Esophagus mucosa (tissue), 1 donor: ENCODE data around the gene HLA-DRB1. TPM values are rescaled to one million over a fixed set of nuclear protein-coding genes. Genes with fewer than 3 reads are reported as not detected.
"Not testable (repeated sequence)": the region's sequence is repeated elsewhere in the genome, so short reads cannot be mapped to it uniquely, and the experiment has no call there.

ENCODE experiments used
- ATAC-seq: fragments of 200-7000 bp; cut with Tn5 transposase; one replicate; pipeline ENCODE4 v1.9.1; 2020
- total RNA-seq: library from RNA; stranded (reverse); gene quantifications from one replicate; pipeline ENCODE4 v1.2.4, GENCODE V29; 2023
- donor health status: DM: yes; HTN: yes; CAD: no.

HLA-DRB1 gene
- total RNA-seq, 1 donor from 2014 or later: 17.3 TPM

GRCh38 chr6:32554116-32554965 is 35.3 kb downstream of the HLA-DRB1 start:
- ATAC-seq: no peak

- ATAC-seq: no peak
These were observed 36.5 kb downstream of the HLA-DRB1 start for GRCh38 chr6:32553037-32553742.

- ATAC-seq: no peak
These were observed 38.2 kb downstream of the HLA-DRB1 start for GRCh38 chr6:32551410-32551809.

- ATAC-seq: no peak
These were observed 49.8 kb downstream of the HLA-DRB1 start for GRCh38 chr6:32539839-32540238.

- not testable (repeated sequence) for ATAC-seq
These were observed 59.2 kb downstream of the HLA-DRB1 start for GRCh38 chr6:32530431-32530793.

- peak; percentile 55 for ATAC-seq
These were observed 59.8 kb downstream of the HLA-DRB1 start, which contains the start of gene HLA-DRB5 for GRCh38 chr6:32529697-32530430. Gene HLA-DRB5, minus strand, starts transcription at chr6:32530287. Its CDS starts 63 bp downstream, at chr6:32530224.

Other genes starting within 250 kb of the HLA-DRB1 start
- not detected for gene TSBP1, start 217.9 kb downstream of the HLA-DRB1 start, total RNA-seq
- gene BTNL2, start 182.7 kb downstream of the HLA-DRB1 start, total RNA-seq: not detected
- gene HLA-DRA, start 150.0 kb downstream of the HLA-DRB1 start, total RNA-seq: 38.7 TPM
- gene HLA-DRB5, start 59.6 kb downstream of the HLA-DRB1 start, total RNA-seq: not detected
- gene HLA-DQA1, start 47.6 kb upstream of the HLA-DRB1 start, total RNA-seq: 3.9 TPM
- 1.1 TPM for gene HLA-DQB1, start 76.8 kb upstream of the HLA-DRB1 start, total RNA-seq
- gene HLA-DQA2, start 151.5 kb upstream of the HLA-DRB1 start, total RNA-seq: 0.80 TPM
- 0.64 TPM for gene HLA-DQB2, start 173.7 kb upstream of the HLA-DRB1 start, total RNA-seq
- gene HLA-DOB, start 227.2 kb upstream of the HLA-DRB1 start, total RNA-seq: 0.52 TPM
- gene TAP2, start 248.9 kb upstream of the HLA-DRB1 start, total RNA-seq: 23.1 TPM